ENCODE measurements around the gene S100A3.

DNA sequence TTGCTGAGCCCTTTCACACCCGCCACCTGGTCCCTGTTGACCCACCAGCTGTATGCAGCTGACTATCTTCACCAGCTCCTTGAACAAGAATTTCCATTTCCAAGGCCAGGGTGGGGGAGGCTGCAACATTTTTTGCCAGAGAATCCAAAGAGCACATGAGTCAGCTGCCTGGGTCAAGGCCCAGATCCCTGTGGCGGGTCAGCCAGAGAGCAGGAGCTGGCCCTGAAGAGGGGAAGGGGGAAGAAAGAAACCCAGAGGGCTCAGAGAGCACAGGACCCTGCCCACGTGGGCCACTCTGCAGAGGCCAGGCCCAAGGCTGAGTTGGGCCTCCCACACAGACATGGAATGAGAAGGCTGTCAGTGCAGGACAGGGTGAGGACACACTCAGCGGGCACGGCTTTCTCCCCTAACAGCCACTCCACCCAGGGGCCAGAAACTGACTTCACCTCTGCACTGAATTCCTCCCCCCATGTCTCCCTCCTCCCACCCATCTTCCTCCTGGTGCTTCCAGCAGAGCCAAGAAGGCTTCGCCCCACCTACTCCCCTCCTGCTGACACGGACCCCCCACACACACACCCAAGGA is 42.1 kb downstream of the S100A3 start:
- TF ChIP-seq, protein P1, sequence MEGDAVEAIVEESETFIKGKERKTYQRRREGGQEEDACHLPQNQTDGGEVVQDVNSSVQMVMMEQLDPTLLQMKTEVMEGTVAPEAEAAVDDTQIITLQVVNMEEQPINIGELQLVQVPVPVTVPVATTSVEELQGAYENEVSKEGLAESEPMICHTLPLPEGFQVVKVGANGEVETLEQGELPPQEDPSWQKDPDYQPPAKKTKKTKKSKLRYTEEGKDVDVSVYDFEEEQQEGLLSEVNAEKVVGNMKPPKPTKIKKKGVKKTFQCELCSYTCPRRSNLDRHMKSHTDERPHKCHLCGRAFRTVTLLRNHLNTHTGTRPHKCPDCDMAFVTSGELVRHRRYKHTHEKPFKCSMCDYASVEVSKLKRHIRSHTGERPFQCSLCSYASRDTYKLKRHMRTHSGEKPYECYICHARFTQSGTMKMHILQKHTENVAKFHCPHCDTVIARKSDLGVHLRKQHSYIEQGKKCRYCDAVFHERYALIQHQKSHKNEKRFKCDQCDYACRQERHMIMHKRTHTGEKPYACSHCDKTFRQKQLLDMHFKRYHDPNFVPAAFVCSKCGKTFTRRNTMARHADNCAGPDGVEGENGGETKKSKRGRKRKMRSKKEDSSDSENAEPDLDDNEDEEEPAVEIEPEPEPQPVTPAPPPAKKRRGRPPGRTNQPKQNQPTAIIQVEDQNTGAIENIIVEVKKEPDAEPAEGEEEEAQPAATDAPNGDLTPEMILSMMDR (IDR thresholded peaks at IDR 0.05): no peak
- peak in 1 of 2 donors; percentile 78 for TF ChIP-seq POLR2A (IDR thresholded peaks at IDR 0.05)
